KBM-7 (cell line): ENCODE measurements around the gene NYAP2.

Source experiments
- DNase-seq: peaks from one replicate; pipeline ENCODE4 v3.0.0-alpha.2; 2015
- in situ Hi-C: fragments of 300-500 bp; cut with MboI; formaldehyde crosslinking; loops from 2 replicates; pipeline ENCODE4 v1.14.3; 2020; ENCODE audit warnings: low sequenced_read_pairs, low pct_unique_long_range_greater_than_20kb, mixed read lengths

Gene NYAP2

DNA sequence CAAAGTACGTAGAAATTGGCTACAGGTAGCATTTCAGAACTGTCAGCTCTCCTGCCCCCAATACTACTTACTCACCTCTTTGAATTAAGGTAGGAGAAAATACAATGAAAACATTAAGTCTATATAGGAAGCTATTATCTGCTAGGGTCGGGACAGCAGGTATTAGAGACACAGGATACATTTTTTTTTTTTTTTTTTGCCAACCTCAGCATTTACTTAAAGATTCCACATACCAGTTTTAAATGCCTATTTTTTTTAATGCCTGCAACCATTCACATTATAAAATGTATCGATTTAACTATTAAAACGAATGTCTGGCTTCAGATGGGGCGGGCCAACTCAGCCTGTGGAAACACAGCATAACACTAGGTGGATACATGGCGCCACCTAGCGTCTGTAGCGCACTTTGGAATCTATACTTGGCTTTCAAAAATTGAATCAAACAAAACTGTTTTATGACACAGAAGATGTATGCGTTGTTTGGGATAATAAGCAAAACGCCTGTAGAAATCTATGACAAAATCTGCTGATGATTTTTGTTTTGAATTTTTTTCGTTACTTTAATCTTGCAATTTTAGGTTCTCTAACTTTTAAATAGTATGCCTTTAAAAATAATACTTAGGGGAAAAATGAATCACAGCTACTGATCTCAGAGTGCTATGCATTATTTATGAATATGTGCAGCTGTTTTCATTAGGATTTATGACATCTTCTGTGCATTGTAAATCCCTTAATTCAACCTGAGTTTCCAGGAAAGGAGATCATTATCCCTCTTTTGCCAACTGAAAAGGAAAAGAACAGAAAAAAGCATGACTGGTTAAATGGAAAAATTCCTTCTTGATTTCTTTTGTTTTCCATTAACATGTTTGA is 261.0 kb downstream of the NYAP2 start:
- in situ Hi-C loops, result no loop called here
- peak; percentile 60 for DNase-seq

GRCh38 chr2:225662101-225662500 is 262.6 kb downstream of the NYAP2 start:
- in situ Hi-C loops, result no loop called here
- no peak for DNase-seq

- in situ Hi-C loops, result no loop called here
- DNase-seq, result no peak
Observed at GRCh38 chr2:225667445-225667844, 267.9 kb downstream of the NYAP2 start.

GRCh38 chr2:225668606-225669266 is 269.2 kb downstream of the NYAP2 start:
- in situ Hi-C loops, result no loop called here
- DNase-seq, result peak; percentile 72

DNA sequence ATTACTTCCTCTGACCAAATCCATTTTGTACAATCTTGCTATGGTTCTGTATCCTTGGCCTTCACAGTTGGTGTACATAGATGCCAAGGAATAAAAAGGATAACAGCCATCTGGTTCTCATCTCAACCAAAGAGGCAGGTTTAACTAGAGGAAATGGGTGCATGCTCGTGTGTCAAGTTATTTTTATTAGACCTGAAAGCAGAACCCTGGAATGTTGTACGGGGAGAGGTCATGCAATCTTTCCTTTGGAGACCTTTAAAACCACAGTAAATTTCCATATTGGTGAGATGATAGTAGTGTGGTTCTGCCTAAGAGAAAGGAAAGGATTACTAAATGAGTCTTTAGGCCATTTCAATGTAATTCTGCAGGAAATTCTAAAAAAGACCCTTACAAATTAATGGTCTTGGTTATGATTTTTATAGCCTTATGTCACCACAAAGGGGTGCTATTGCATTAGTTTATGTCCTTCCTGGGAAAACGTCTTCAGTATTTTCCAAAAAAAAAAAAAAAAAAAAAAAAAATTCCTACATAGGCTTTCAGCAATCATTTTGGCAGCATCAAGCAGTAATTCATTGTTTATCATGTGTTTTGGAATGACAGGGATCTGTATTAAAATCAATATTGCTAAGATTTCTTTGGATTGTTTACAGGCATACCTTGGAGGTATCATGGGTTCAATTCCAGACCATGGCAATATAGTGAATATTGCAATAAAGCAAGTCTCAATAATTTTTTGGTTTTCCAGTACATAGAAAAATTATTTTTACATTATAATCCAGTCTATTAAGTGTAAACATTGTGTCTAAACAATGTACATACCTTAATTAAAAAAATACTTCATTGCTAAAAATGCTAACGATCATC is 270.8 kb downstream of the NYAP2 start:
- DNase-seq, result peak; percentile 17
- in situ Hi-C loops, result no loop called here

- no peak for DNase-seq
- in situ Hi-C loops, result loop anchor here (25.0 kb wide), 1 partner anchor 1134 kb away; no protein-coding TSS in a partner anchor
Observed at GRCh38 chr2:225678792-225679191, 279.3 kb downstream of the NYAP2 start.

DNA sequence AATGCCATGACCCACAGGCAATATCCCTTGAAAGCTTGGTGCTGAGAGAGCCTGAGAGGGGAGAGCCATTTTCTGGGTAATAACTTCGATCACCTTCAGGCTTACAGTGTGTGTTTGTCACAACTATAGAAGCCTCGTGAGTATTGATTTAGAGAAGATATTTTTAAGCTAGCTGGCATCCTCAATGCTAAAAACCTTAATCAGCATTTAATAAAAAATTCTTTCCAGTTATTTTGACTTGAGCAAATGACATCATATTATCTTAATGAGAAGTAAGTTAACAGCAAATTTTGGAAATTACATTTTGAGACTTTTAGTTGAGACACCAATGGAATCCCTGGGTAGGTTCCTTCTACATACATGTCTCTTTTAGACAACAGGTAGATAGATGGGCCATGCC is 283.7 kb downstream of the NYAP2 start:
- in situ Hi-C loops, result loop anchor here (25.0 kb wide), 1 partner anchor 1129 kb away; no protein-coding TSS in a partner anchor

DNA sequence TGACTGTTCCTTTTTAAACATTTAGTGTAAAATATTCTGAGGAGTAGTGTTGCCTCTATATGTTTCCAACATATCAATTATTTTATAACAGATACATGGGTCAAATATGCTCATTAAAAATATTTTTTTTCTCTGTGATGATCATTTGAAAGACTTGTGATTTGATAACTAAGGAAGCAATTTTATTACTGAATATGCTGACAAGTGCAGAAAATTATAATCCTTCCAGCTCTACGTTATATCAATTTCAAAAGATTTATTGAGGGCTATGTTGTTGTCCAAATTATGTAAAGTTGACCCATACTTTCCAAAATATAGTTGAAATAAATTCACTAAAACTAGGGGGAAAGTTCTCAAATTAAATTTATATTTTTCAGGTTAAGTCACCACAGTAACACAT is 290.6 kb downstream of the NYAP2 start:
- DNase-seq, result no peak
- in situ Hi-C loops, result loop anchor here (25.0 kb wide), 1 partner anchor 1122 kb away; no protein-coding TSS in a partner anchor

More for the DNA sequence above, 283.7 kb downstream of the NYAP2 start:
- no peak for DNase-seq

DNA sequence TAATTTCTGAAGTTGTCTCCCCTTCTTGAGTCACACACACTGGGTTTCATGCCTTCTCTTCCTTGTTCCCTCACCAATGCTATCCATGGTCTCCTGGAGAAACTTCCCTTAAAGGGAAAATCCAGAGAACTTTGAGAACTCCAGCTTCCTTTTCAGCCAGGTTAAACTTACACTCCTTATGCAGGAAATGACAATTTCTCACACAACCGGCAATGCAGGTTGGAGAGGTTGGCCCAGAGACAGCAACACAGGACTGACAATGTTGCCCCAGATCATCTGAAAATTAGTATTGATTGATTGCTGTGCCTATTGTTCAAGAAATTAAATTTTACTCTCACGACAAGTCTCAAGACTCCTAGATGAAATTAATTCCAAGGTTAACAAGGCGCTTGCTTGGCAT is 292.2 kb downstream of the NYAP2 start:
- in situ Hi-C loops, result loop anchor here (25.0 kb wide), 1 partner anchor 1121 kb away; no protein-coding TSS in a partner anchor
- no peak for DNase-seq

- in situ Hi-C loops, result loop anchor here (25.0 kb wide), 1 partner anchor 1119 kb away; no protein-coding TSS in a partner anchor
- DNase-seq, result no peak
Observed at GRCh38 chr2:225693259-225693658, 293.7 kb downstream of the NYAP2 start.

GRCh38 chr2:225694664-225695063 is 295.2 kb downstream of the NYAP2 start:
- in situ Hi-C loops, result loop anchor here (25.0 kb wide), 1 partner anchor 1118 kb away; no protein-coding TSS in a partner anchor

GRCh38 chr2:225697936-225698335 is 298.4 kb downstream of the NYAP2 start:
- in situ Hi-C loops, result loop anchor here (25.0 kb wide), 1 partner anchor 1114 kb away; no protein-coding TSS in a partner anchor
- no peak for DNase-seq

More at GRCh38 chr2:225694664-225695063, 295.2 kb downstream of the NYAP2 start:
- DNase-seq, result no peak
